Endothelial cell of umbilical vein (primary cell): ENCODE data around the gene CNDP1. TPM values are rescaled to one million over a fixed set of nuclear protein-coding genes. Genes with fewer than 3 reads are reported as not detected.
A peak's percentile ranks its signal among the peaks of the same experiment; 100 is the strongest.

Source experiments
- BruUV-seq: library from RNA; stranded (reverse); fragments of 400-500 nt; replicated peaks from 2 replicates; lab custom pipeline; 2021; lab: Mats Ljungman, UMichigan
- CTCF ChIA-PET: fragments of 300-600, 350-600 bp; sonication (Branson Sonifier 250); formaldehyde crosslinking; loops from one replicate; lab custom pipeline; 2021; ENCODE audit warnings: antibody characterized with exemption, inconsistent platforms; lab: Charles Lee
- POLR2A ChIA-PET: fragments of 300-600, 350-600 bp; sonication (Branson Sonifier 250); formaldehyde crosslinking; loops from one replicate; lab custom pipeline; 2021; ENCODE audit warnings: antibody characterized with exemption, inconsistent platforms; lab: Charles Lee
- DNase-seq: peaks from one replicate; pipeline ENCODE4 v3.0.0-alpha.2; 2011; ENCODE audit warnings: low read depth, low spot score
- FAIRE-seq: peaks from 2 replicates; lab custom pipeline; 2011; peaks lifted over from hg19 to GRCh38; lab: Jason Lieb, UNC
- H2AFZ ChIP-seq: 2 replicates; pipeline ENCODE4 v1.6.0; 2012; ENCODE audit warnings: low read depth, low read length, control low read depth, inconsistent platforms
- H3K27ac ChIP-seq: 2 replicates; pipeline ENCODE4 v1.5.1; 2011; ENCODE audit warnings: low read depth, mild to moderate bottlenecking, control low read depth, low read length, moderate library complexity; ENCODE audit not compliant: insufficient read depth
- H3K27me3 ChIP-seq, 2 experiments: 2 replicates each; pipeline versions ENCODE4 v1.6.0 to v1.6.1; 2011; ENCODE audit warnings: low read length in 2 of 2, mixed read lengths in 1 of 2; ENCODE audit not compliant: control insufficient read depth in 2 of 2, insufficient read depth in 2 of 2
- H3K36me3 ChIP-seq, 2 experiments: 2 replicates in 1 of 2; 3 replicates in 1 of 2; pipeline ENCODE4 v1.5.1; 2011; ENCODE audit warnings: low read length in 2 of 2, mild to moderate bottlenecking in 1 of 2, moderate library complexity in 1 of 2; ENCODE audit not compliant: control insufficient read depth in 2 of 2, insufficient read depth in 2 of 2; ENCODE audit errors: extremely low read depth in 1 of 2
- H3K4me1 ChIP-seq: 3 replicates; pipeline ENCODE4 v1.5.1; 2011; ENCODE audit warnings: mild to moderate bottlenecking, low read length; ENCODE audit not compliant: control insufficient read depth, insufficient read depth; ENCODE audit errors: extremely low read depth
- H3K4me2 ChIP-seq: 2 replicates; pipeline ENCODE4 v1.6.1; 2011; ENCODE audit warnings: low read length, control low read depth, mixed read lengths; ENCODE audit not compliant: insufficient read depth
- H3K4me3 ChIP-seq, 3 experiments: fragments of 200-600 bp in 1 of 3; sonication (generic), shearing (Covaris generic) in 1 of 3; replicated peaks in 1 of 3; 2 replicates each; pipeline ENCODE4 v1.5.1; 2011 to 2016; ENCODE audit warnings: control low read depth in 3 of 3, low read length in 3 of 3, mild to moderate bottlenecking in 2 of 3, inconsistent platforms in 1 of 3, low read depth in 1 of 3, moderate library complexity in 1 of 3; ENCODE audit not compliant: insufficient read depth in 1 of 3
- H3K79me2 ChIP-seq: 2 replicates; pipeline ENCODE4 v1.6.0; 2012; ENCODE audit warnings: low read length, inconsistent platforms; ENCODE audit not compliant: control insufficient read depth, insufficient read depth
- H3K9ac ChIP-seq: replicated peaks from 2 replicates; pipeline ENCODE3; 2011; ENCODE audit warnings: low read length, control low read depth; ENCODE audit not compliant: insufficient read depth; ENCODE audit errors: extremely low read depth
- H3K9me1 ChIP-seq: replicated peaks from 3 replicates; pipeline ENCODE4 v1.6.0; 2011; ENCODE audit warnings: mild to moderate bottlenecking, low read length; ENCODE audit not compliant: control insufficient read depth, insufficient read depth; ENCODE audit errors: extremely low read depth
- H3K9me3 ChIP-seq: replicated peaks from 2 replicates; pipeline ENCODE4 v1.5.1; 2012; ENCODE audit warnings: low read length, inconsistent platforms; ENCODE audit not compliant: control insufficient read depth, insufficient read depth
- H4K20me1 ChIP-seq: replicated peaks from 2 replicates; pipeline ENCODE3; 2011; ENCODE audit warnings: mild to moderate bottlenecking, low read length; ENCODE audit not compliant: control insufficient read depth, insufficient read depth; ENCODE audit errors: extremely low read depth
- CTCF ChIP-seq, 2 donors: IDR thresholded peaks; 1 replicate in 1 of 2; 2 replicates in 1 of 2; pipeline ENCODE4 v1.5.1; 2011; ENCODE audit warnings: low read length in 2 of 2, mild to moderate bottlenecking in 2 of 2, moderate library complexity in 2 of 2, control low read depth in 1 of 2, inconsistent platforms in 1 of 2, low read depth in 1 of 2; ENCODE audit not compliant: insufficient read depth in 1 of 2; ENCODE audit errors: extremely low read depth in 1 of 2
- EZH2 ChIP-seq: IDR thresholded peaks from 2 replicates; pipeline ENCODE4 v1.6.1; 2012; ENCODE audit warnings: borderline replicate concordance, low read depth, mild to moderate bottlenecking, moderate library complexity, low read length, inconsistent platforms; ENCODE audit not compliant: severe bottlenecking
- FOS ChIP-seq: IDR thresholded peaks from 2 replicates; pipeline ENCODE4 v1.6.1; 2011; ENCODE audit warnings: mild to moderate bottlenecking, low read length, moderate library complexity, borderline replicate concordance; ENCODE audit not compliant: insufficient read depth
- GATA2 ChIP-seq: IDR thresholded peaks from 2 replicates; pipeline ENCODE4 v1.7.0; 2011; ENCODE audit warnings: low read depth, mild to moderate bottlenecking, moderate library complexity, mixed read lengths, low read length; ENCODE audit not compliant: insufficient read length, insufficient read depth
- JUN ChIP-seq: IDR thresholded peaks from 2 replicates; pipeline ENCODE4 v1.6.1; 2011; ENCODE audit warnings: borderline replicate concordance, low read depth; ENCODE audit not compliant: insufficient read length, insufficient read depth
- MAX ChIP-seq: IDR thresholded peaks from 2 replicates; pipeline ENCODE4 v1.6.1; 2011; ENCODE audit not compliant: insufficient read depth, insufficient read length
- MYC ChIP-seq: IDR thresholded peaks from one replicate; pipeline ENCODE4 v1.6.1; 2011; ENCODE audit warnings: mild to moderate bottlenecking, low read depth, low read length
- POLR2A ChIP-seq: IDR thresholded peaks from 2 replicates; pipeline ENCODE4 v1.6.1; 2012; ENCODE audit warnings: low read depth, mild to moderate bottlenecking, control low read depth, low read length
- POLR2AphosphoS5 ChIP-seq: IDR thresholded peaks from 2 replicates; pipeline ENCODE4 v1.6.1; 2012; ENCODE audit warnings: low read depth, mild to moderate bottlenecking, control low read depth, low read length, moderate library complexity; ENCODE audit not compliant: insufficient read depth
- dilution Hi-C: fragments of 300-500 bp; cut with MboI; formaldehyde crosslinking; loops from one replicate; pipeline ENCODE4 v1.15.0; 2019; ENCODE audit warnings: low sequenced_read_pairs; ENCODE audit not compliant: extremely low pct_ligation_motif_present
- intact Hi-C: fragments of 100-400 bp; cut with micrococcal nuclease; formaldehyde crosslinking; loops from one replicate; pipeline ENCODE4 v1.10.0; 2022
- polyA plus RNA-seq, 4 experiments: library from polyadenylated mRNA; depleted of rRNA in 3 of 4; stranded (reverse) in 3 of 4; unstranded in 1 of 4; fragments of >200 nt; gene quantifications; 2 replicates each; pipeline versions ENCODE4 v1.2.1 to v1.2.3, GENCODE V29; 2011 to 2012; ENCODE audit warnings: missing spikeins in 1 of 4
- total RNA-seq: library from RNA; stranded (reverse); gene quantifications from 2 replicates; pipeline ENCODE4 v1.2.3, GENCODE V29; 2021

The CNDP1 gene
- total and polyA plus RNA-seq, 2 donors (not counting 3 experiments of a cell fraction or from before 2014, with no cell fraction given): not detected

GRCh38 chr18:74495581-74496507 is 38.5 kb upstream of the CNDP1 start, which contains the start of gene CNDP2:
Gene CNDP2 (plus strand): TSS chr18:74496363. CDS start chr18:74499974, 3,611 bp downstream.
- Histone ChIP-seq H3K4me2 (peak within 1 kb of the TSS; percentile 95), H3K9ac (peak within 1 kb of the TSS; percentile 75), H3K9me1 (no peaks in the 10 kb centered on the region), H3K27me3 (peaks cover 12 to 20% of the 10 kb centered on the region in 2 experiments), H3K36me3 (no peaks in the 10 kb centered on the region), H3K9me3 (no peaks in the 10 kb centered on the region), H3K27ac (peak within 1 kb of the TSS; percentile 59), H3K4me1 (peaks cover 11% of the 10 kb centered on the region), H2AFZ (peak within 1 kb of the TSS; percentile 98), H4K20me1 (no peaks in the 10 kb centered on the region), H3K4me3 (peak within 1 kb of the TSS; percentile 52 to 89 (median 74)), H3K79me2 (peaks cover 23% of the 10 kb centered on the region)
- TF ChIP-seq POLR2A (peak; percentile 45), POLR2AphosphoS5 (peak; percentile 74), EZH2 (no peak), JUN (peak; percentile 93), GATA2 (no peak), MAX (peak; percentile 84), MYC (peak; percentile 42), CTCF (IDR thresholded peaks at IDR 0.05; ENCODE audit: extremely low read depth in 1 of 2, insufficient read depth in 1 of 2, low read depth in 1 of 2, low read length in 2 of 2) (no peak), FOS (peak; percentile 18)
- TSS peak; percentile 85 for BruUV-seq
- dilution Hi-C loops: no loop called here
- POLR2A ChIA-PET: no interaction called here
- FAIRE-seq (peak; percentile 98), DNase-seq (peak; percentile 99)
- intact Hi-C loops: loop anchor here (1.0 to 10.0 kb wide), 7 partner anchors 28 to 1996 kb away; partner anchors contain the start of genes PTGR3 and TIMM21
- CTCF ChIA-PET: interaction anchor here (1.0 to 2.3 kb wide), 5 partner anchors 19 to 298 kb away, joined by 3 to 12 read pairs (median 5); no protein-coding TSS in a partner anchor
